Right ventricle myocardium superior (tissue), 1 donor: Measurements from ENCODE around the gene UBE2E1. TPM values are rescaled to one million over a fixed set of nuclear protein-coding genes. Genes with fewer than 3 reads are reported as not detected.
A peak's percentile ranks its signal among the peaks of the same experiment; 100 is the strongest.
"Not testable (repeated sequence)": the region's sequence is repeated elsewhere in the genome, so short reads cannot be mapped to it uniquely, and the experiment has no call there.

Experiments used
- ATAC-seq: fragments of 200-7000 bp; cut with Tn5 transposase; one replicate; pipeline ENCODE4 v1.9.1; 2020; ENCODE audit warnings: mild to moderate bottlenecking; ENCODE audit not compliant: poor library complexity
- DNase-seq: peaks from one replicate; pipeline ENCODE4 v3.0.0-alpha.2; 2020
- intact Hi-C: fragments of 100-400 bp; cut with DNase I; formaldehyde crosslinking; loops from one replicate; pipeline ENCODE4 v1.11.2; 2022
- total RNA-seq: library from RNA; stranded (reverse); fragmentation: NEBNext Ultra II Directional; extraction: Animal tissue kit (Norgen Biotek cat#: 25700); gene quantifications from one replicate; pipeline ENCODE4 v1.2.1, GENCODE V29; 2021
- donor health status: DM: no; HTN: yes; CAD: no; lungs with severe emphysema.

The UBE2E1 gene
- total RNA-seq, 1 donor from 2014 or later: 69.9 TPM

DNA sequence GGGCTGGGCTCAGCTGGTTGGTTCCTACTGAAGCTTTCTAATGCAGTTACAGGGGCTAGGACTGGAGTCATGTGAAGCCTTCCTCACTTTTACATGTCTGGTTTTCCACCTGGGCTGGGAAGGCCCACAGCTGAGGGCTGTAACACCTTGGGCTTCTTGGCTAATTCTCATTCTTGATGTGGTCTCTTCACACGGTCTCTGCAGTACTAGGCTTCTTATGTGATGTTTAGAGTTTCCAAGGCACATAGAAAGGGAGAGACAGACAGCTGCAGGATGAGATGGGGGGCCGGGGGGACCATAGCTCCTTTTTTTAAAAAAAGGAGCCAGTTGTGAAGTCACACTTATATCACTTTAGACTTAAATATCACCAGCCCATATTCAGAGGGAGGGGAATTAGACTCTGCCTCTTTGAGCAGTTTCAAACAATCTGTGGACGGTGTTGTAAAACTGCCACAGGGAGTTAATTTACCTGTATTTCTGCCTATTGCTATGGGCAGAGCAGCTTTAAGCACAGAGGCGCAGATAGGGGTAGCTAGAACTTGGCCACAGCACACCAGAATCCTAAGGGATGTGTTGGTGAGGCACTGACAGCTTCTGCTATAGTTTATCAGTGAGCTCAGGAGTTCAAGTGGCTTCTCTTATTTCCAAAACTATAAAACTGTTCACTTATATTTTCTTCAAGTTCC, 64.4 kb downstream of the UBE2E1 start:
- ATAC-seq (peak; percentile 93), DNase-seq (no peak)
- intact Hi-C loops: no loop called here

DNA sequence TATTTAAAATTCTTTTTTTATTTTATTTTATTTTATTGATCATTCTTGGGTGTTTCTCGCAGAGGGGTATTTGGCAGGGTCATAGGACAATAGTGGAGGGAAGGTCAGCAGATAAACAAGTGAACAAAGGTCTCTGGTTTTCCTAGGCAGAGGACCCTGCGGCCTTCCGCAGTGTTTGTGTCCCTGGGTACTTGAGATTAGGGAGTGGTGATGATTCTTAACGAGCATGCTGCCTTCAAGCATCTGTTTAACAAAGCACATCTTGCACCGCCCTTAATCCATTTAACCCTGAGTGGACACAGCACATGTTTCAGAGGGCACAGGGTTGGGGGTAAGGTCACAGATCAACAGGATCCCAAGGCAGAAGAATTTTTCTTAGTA, 64.9 kb downstream of the UBE2E1 start:
- intact Hi-C loops, DNase-seq: not testable (repeated sequence)
- ATAC-seq: peak; percentile 52

DNA sequence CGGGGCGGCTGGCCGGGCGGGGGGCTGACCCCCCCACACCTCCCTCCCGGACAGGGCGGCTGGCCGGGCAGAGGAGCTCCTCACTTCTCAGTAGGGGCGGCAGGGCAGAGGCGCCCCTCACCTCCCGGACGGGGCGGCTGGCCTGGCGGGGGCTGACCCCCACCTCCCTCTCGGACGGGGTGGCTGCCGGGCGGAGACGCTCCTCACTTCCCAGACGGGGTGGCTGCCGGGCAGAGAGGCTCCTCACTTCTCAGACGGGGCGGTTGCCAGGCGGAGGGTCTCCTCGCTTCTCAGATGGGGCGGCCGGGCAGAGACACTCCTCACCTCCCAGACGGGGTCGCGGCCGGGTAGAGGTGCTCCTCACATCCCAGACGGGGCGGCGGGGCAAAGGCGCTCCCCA, 65.6 kb downstream of the UBE2E1 start:
- ATAC-seq, intact Hi-C loops, DNase-seq: not testable (repeated sequence)

DNA sequence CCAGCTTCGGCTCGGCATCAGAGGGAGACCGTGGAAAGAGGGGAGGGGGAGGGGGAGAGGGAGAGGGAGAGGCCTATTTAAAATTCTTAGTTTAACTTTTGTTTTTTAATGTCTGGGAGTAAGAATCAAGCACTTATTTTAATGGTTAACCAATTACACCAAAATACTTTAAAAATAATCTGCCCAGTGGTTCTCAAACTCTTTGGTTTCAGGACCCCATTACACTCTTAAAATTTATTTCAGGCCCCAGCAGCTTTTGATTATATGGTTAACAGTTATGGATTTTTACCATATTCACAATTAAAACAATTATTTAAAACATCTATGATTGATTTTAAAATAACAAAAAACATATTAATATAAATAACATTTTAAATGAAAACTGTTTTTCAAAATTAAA, 66.6 kb downstream of the UBE2E1 start:
- ATAC-seq (no peak), DNase-seq (no peak)
- intact Hi-C loops: no loop called here

DNA sequence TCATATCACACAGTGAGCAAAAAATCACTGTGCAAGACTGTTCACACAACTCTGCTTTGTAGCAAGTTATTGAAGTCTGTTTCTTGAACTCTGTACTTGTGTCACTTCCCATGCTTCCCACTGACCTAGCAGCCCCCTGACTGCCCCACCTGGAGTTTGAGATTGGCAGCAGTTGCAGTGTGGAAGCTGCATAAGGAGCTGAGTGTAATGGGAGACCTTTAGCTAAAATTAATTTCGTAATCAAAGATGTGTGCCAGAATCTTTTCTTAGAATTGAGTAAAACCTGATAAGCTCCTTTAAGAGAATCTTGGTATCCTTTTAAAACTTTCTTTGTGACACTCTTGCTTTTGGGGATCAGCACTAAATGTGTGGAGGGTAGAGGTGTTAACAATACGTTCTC, 68.2 kb downstream of the UBE2E1 start:
- ATAC-seq (peak; percentile 26), DNase-seq (no peak)
- intact Hi-C loops: no loop called here

DNA sequence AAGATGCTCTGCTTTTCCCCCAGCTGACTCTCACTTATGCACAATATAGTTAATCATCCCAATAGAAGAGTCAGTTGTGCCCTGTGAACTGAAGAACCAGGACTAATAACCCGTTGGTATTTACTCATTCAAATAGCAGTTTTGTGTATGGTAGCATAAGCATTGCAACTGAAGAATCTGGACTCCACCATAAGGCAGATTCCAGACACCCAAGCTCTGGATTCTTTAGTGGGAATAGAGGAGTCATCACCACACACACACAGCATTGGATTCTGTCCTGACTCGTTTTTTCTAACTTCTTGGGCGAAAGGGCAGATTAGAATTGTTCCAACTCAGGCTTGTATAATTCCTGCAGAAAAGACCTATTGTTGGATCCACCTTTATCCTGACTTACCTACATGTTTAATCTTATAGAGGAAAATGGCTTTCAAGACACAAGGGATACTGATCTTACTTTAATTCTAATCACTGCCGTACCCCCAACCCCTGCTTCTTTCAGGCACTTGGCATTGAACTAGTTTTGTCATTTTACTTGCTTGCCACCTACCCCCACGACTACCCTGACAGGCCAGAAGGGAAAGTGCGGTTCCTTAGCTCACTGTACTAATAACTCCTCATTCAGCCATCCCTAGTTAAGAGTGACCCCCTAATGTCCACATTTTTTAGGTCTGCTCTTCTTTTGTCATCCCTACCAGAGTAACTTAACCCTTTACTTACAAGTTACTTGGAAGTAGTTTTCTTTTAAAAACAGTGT, 68.8 kb downstream of the UBE2E1 start:
- intact Hi-C loops: no loop called here

DNA sequence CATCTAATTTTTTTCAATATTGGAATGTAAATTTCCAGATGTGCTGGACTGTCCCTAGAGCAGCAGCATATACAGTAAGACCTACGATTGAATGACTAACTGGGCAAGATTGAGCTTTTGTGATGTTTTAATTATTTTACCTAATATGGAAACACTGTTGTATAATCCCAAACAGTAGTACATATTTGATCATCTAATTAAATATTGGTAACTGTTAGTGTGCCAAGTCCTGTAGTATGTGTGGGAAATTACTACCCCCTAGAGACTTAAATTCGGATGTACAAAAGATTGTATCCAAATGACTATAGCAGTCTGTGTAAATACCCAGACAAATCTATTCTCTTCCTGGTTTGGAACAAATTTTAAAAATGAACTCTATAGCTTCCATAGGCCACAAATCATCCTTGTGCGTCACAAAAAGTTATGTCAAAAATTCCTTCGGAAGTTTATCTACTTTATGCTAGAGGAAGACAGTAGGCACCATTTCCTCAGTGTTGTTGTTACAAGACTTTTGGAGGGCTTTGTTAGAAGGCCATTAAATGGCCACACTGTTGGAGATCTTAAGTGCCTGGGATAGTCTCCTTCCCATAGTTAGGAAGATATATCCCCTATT, 69.5 kb downstream of the UBE2E1 start:
- DNase-seq (no peak), ATAC-seq (no peak)
- intact Hi-C loops: no loop called here

More for the DNA sequence above, 68.8 kb downstream of the UBE2E1 start:
- ATAC-seq: peak; percentile 8
- no peak for DNase-seq

DNA sequence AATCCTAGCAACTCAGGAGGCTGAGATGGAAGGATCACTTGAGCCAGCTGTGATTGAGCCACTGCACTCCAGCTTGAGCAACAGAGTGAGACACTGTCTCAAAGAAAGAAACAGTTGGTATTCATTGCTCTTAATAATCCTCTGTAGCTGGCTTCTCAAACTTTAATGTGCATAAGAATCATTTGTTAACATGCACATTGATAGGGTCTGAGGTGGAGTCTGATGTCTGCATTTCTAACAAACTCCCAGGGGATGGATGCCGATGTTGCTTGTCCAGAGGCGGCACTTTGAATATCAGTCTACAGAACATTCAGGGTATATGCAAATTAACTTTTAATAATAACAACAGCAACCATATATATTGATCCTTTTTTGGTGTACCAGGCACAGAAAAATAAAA, 71.2 kb downstream of the UBE2E1 start:
- DNase-seq (no peak), ATAC-seq (no peak)
- intact Hi-C loops: no loop called here

DNA sequence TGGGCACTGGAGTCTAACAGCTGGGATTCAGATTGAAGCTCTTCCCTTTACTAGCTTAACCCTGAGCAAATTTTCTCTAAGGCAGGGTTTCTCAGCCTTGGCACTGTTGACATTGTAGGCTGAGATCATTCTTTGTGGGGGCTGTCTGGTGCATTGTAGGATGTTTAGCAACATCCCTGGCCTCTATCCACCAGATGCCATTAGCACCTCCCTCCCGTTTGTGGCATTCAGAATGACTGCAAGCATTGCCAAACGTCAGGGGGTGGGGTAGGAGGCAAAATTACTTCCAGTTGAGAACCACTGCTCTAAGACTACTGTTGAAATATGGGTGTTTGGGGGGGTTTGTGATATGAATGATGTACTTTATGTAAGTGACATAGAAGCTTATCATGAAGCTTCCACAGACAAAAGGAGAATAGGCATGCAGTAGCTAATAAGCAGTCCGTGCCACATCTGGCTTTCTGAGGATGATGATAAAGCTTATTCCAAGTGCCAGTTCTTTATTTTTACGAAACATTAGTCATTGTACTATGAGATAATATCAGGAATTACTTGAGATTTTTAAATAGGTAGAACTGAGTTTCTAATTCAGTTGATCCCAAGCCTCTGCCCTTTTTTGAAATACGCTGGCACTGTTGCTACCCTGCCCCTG, 71.7 kb downstream of the UBE2E1 start:
- peak; percentile 58 for ATAC-seq

DNA sequence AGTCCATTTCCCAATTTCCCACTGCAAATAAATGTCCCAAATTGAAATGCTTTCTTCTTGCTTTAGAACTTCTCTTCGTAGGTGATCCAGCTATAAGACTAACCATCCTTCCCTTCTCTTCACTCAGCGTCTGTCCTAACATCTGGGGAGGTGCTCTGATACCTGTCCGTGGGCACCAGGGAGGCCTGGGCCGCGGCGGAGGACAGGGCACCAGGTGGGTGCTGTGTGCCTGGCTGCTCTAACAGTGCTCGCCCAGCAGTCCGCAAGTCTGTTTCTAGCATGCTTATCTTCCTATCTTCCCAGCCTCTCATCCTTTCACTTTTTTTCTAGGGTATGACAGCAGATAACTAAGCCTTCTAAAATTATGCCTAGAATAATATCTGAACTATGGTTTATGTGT, 73.7 kb downstream of the UBE2E1 start:
- intact Hi-C loops: no loop called here
- DNase-seq (no peak), ATAC-seq (no peak)

More for the DNA sequence above, 71.7 kb downstream of the UBE2E1 start:
- no peak for DNase-seq
- intact Hi-C loops: no loop called here

DNA sequence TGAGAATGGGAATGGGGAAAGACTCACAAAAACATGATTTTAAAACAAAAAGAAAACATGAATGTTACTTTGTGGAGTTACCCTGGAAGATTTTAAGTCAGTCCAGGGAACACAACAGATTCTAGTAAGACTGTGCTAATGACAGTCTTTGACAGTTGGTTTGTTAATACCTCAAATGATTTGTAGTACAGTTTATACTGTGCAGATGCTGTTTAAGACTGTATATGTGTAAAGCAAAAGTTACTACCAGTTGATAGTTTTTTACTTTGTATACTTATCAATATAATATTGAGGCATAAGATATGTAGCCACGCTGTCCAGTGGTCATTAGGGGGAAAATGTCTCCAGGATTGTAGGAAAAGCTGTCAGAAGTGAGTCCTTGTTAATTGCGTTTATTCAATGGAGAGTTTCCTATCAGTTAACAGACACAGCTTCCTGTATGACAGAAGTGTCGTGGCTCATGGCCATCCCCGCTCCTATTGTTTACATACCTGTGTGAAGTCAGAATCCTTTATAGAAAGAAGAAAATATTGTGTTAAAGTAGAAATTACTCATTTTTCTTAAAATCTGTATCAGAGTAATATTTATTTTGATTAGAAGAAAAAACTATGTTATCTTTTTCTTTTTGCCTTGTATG, 75.1 kb downstream of the UBE2E1 start:
- intact Hi-C loops: no loop called here
- DNase-seq: no peak
- no peak for ATAC-seq

DNA sequence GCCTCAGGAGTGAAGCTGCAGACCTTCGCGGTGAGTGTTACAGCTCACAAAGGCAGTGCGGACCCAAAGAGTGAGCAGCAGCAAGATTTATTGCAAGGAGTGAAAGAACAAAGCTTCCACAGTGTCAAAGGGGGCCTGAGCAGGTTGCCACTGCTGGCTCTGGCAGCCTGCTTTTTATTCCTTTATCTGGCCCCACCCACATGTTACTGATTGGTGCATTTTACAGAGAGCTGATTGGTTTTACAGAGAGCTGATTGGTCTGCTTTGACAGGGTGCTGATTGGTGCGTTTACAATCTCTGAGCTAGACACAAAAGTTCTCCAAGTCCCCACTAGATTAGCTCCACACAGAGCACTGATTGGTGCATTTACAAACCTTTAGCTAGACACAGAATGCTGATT, 76.2 kb downstream of the UBE2E1 start:
- intact Hi-C loops, ATAC-seq, DNase-seq: not testable (repeated sequence)

DNA sequence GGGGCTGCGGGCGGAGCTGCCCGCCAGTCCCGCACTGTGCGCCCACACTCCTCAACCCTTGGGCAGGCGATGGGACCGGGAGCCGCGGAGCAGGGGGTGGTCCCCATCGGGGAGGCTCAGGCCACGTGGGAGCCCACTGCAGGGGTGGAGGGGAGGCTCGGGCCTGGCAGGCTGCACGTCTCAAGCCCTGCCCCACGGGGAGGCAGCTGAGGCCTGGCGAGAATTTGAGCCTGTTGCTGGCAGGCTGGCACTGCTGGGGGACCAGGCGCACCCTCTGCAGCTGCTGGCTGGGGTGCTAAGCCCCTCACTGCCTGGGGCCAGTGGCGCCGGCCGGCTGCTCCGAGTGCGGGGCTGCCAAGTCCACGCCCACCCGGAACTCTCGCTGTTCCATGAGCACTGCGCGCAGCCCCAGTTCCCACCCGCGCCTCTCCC, 76.7 kb downstream of the UBE2E1 start:
- ATAC-seq: no peak
- DNase-seq: no peak
- intact Hi-C loops: no loop called here

DNA sequence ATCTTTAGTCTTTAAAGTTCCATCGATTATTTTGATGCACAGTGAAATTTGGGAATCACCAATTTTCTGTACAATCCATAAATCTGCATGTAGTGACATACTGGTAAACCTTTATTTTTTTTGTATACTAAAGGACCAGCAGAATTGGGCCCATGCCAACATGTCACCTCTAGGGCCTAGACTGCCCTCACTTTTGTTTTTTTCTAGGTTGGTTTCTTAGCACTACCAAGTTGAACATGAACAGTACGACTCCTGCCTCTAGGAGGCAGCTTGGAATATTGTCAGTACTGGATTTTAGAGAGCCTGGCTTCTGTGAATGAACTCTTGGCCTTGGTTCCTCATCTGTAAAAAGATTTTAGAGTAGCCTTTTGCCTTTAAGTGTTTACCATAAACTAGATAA, 78.7 kb downstream of the UBE2E1 start:
- intact Hi-C loops: no loop called here
- DNase-seq (no peak), ATAC-seq (no peak)

DNA sequence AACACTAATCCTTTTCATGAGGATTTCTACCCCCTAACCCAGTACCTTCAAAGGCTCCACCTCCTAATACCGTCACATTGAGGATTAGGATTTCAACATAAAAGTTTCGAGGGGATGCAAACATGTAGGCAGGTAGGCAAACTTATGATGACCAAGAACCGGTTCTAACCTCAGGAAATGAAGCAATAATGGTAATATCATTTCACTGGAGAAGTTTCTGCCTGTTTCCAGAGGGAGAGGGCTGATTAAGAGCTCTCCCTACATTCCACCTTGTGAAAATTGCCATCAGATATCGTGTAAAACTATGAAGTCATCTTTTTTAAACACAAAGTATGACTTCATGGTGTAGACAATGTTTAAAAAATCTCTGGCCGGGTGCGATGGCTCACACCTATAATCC, 79.5 kb downstream of the UBE2E1 start:
- no peak for DNase-seq
- intact Hi-C loops: no loop called here
- no peak for ATAC-seq

DNA sequence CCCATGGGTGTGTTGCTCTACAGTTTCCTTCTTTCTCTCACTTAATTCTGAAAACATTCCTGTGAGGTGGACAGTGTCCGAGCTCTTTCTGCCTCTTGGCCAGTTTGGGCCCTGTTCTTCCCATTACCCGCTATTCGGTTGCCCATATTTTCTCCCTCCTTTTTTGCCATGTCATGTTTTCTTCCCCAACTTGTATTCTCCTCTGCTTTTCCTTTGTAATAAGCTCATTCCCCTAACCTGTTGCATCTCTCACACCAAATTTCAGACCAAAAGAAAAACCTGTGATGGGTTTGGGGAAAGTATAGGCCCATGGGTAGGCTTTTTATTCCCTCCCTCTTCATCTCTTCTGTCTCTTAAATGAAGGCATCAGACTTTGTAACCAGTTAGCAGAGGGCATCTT, 80.6 kb downstream of the UBE2E1 start:
- no peak for DNase-seq
- ATAC-seq: no peak
- intact Hi-C loops: no loop called here

DNA sequence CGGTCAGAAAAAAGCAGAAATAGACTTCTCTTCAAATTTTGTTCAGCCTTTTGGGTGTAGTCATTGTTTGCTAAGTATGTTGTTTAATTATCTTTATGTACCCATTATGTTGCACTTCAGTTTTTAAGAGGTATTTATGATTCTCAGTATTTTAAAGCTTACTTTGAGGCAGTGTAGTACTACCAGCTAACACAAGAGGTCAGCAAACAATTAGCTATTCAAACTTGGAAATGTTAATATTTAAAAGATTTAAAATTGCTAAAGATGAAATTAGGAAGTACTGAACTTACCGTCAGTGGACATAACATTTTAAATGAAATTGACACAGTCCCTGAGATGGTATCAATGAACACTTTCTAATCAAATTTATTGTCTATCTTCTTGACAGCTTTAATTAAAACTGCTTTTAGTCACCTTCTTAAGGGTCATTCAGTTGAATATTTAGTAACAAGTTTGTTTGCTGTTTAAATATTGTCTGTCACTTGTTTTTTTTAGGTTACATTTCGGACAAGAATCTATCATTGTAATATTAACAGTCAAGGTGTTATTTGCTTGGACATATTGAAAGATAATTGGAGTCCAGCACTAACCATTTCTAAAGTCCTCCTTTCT, 83.0 kb downstream of the UBE2E1 start:
- peak; percentile 46 for ATAC-seq
- intact Hi-C loops: no loop called here
- DNase-seq: no peak

DNA sequence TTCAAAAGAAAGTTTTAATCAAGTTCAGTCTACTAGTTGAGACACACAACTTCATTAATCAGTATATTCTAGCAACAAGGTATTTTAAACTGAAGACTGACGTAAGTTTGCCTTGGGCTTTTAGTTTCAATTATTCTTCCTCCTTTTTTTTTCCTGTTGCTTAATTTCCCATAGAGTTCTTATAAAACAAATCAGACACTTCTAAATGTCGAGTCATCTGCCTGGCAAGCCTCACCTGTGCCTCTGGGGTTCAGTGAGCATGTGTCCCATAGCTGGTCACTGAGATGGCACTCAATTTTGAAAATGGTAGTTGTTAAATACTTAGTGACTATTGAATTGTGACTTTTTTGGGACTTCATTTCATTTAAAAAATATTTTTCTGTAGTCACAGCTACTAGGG, 83.6 kb downstream of the UBE2E1 start:
- no peak for DNase-seq
- intact Hi-C loops: no loop called here
- ATAC-seq: no peak

DNA sequence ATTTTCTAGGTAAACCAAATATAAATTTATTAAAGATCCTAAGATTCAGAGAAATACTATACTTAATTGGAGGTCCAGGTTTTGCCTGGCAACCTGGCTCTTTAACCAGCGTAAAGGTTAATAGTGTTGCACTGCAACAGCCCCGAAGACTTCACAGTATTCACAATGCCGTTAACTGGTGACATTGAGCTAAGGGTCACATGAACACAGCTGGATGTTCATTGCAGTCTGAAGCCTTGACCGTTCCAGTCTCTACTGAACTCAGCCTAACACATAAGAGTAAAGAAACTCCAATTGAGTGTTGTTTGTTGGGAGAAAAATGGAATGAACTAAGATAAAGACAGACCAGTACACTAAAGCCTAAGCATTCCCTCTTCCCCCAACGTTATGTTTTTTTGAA, 84.2 kb downstream of the UBE2E1 start:
- no peak for DNase-seq
- intact Hi-C loops: loop anchor here (5.0 kb wide), 1 partner anchor 787 kb away; no protein-coding TSS in a partner anchor
- ATAC-seq: peak; percentile 46
